Gastroesophageal sphincter (tissue), 4 donors: ENCODE results near the gene NOS1AP. TPM values are rescaled to one million over a fixed set of nuclear protein-coding genes. Genes with fewer than 3 reads are reported as not detected.
"Not testable (repeated sequence)": the region's sequence is repeated elsewhere in the genome, so short reads cannot be mapped to it uniquely, and the experiment has no call there.

Experiments
- ATAC-seq: fragments of 150-250 bp; one replicate; pipeline ENCODE4 v1.9.1; 2016; ENCODE audit warnings: mild to moderate bottlenecking, moderate library complexity
- H3K27ac ChIP-seq, 4 donors: fragments of 200-600 bp; sonication (generic) in 3 of 4; 1 replicate in 3 of 4; 2 replicates in 1 of 4; pipeline ENCODE4 v1.5.1; 2016 to 2019
- H3K27me3 ChIP-seq: fragments of 200-600 bp; sonication (generic); one replicate; pipeline ENCODE4 v1.5.1; 2019
- H3K36me3 ChIP-seq, 2 donors: fragments of 200-600 bp; sonication (generic); one replicate each; pipeline ENCODE4 v1.5.1; 2019; ENCODE audit warnings: control low read depth in 1 of 2
- H3K4me1 ChIP-seq, 3 donors: fragments of 200-600 bp; sonication (generic); 1 replicate in 2 of 3; 2 replicates in 1 of 3; pipeline ENCODE4 v1.5.1; 2016 to 2019; ENCODE audit warnings: control low read depth in 2 of 3
- H3K4me3 ChIP-seq, 2 donors: fragments of 200-600 bp; sonication (generic); one replicate each; pipeline ENCODE4 v1.5.1; 2019; ENCODE audit warnings: mild to moderate bottlenecking in 1 of 2, moderate library complexity in 1 of 2
- H3K9me3 ChIP-seq, 3 donors: fragments of 200-600 bp; sonication (generic); one replicate each; pipeline ENCODE4 v1.5.1; 2017 to 2019; ENCODE audit warnings: control low read depth in 2 of 3
- EP300 ChIP-seq: sonication (generic); formaldehyde crosslinking; IDR thresholded peaks from one replicate; pipeline ENCODE4 v1.6.1; 2017; ENCODE audit warnings: antibody characterized with exemption, mild to moderate bottlenecking
- POLR2A ChIP-seq, 2 donors: fragments of 450-650 bp; IDR thresholded peaks; one replicate each; pipeline ENCODE4 v1.6.1; 2017; ENCODE audit warnings: antibody characterized with exemption in 2 of 2, mild to moderate bottlenecking in 2 of 2, moderate library complexity in 1 of 2
- POLR2AphosphoS5 ChIP-seq: sonication (generic); formaldehyde crosslinking; IDR thresholded peaks from one replicate; pipeline ENCODE4 v1.6.1; 2017; ENCODE audit warnings: antibody characterized with exemption
- WGBS, 2 donors: methylation state at CpG; one replicate each; pipeline ENCODE4 v1.1.5; 2018; ENCODE audit warnings: low coverage in 1 of 2; 5-methylcytosine and 5-hydroxymethylcytosine counted together
- total RNA-seq, 4 donors: library from RNA; depleted of rRNA; stranded (reverse); fragments of >200 nt; gene quantifications; one replicate each; pipeline ENCODE4 v1.1.0, GENCODE V29; 2016
- TF ChIP-seq, protein P1 (sequence below), 4 experiments: fragments of 200-600 bp in 2 of 4; fragments of 450-650 bp in 2 of 4; sonication (generic) in 1 of 4; IDR thresholded peaks; one replicate each; pipeline ENCODE4 v1.5.1; 2017 to 2019; ENCODE audit warnings: antibody characterized with exemption in 4 of 4, mild to moderate bottlenecking in 2 of 4, moderate library complexity in 2 of 4

NOS1AP gene
- total RNA-seq, 4 donors from 2014 or later: 3.5 to 7.8 (median 4.1) TPM

DNA sequence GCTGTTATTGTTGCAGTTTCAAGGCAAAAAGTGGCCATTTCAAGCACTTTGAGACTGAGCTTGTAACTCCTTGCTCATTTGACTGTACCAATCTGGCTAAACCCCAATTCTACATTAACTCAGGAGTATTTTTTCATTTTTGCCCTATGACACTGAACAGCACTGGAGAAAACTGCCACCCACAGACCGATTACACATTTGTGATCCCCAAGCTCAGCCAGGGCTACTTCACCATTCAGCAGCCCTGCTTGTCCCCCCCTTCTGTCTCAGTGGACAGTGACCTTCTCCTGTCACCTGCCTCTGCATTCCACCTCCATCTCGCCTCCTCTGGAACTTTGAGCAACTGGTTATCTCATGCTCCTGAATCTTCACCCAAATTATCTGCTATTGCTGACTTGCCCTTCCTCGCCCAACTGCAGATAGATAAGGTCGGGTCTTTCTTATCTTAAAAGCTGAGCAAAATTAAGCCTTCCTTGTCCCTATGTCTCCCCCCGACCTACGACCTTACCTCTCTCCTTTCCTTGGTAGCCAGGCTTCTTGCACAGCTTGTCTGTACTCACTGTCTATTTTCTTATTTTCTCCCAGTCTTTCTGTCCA, 281.9 kb downstream of the NOS1AP start:
- no peaks in the 10 kb centered on the region for H3K4me1 ChIP-seq
- no peak for ATAC-seq
- no peaks in the 10 kb centered on the region for H3K9me3 ChIP-seq
- WGBS, 2 donors: 75 to 85% methylated on average over 4 to 6 of the region's 6 CpGs
- peaks cover 0 to 14% of the 10 kb centered on the region in 2 donors for H3K36me3 ChIP-seq
- no peak overlapping the region for H3K4me3 ChIP-seq
- no peak overlapping the region for H3K27ac ChIP-seq
- TF ChIP-seq POLR2AphosphoS5 (no peak), POLR2A (IDR thresholded peaks at IDR 0.05) (no peak), EP300 (no peak)
- TF ChIP-seq, protein P1, sequence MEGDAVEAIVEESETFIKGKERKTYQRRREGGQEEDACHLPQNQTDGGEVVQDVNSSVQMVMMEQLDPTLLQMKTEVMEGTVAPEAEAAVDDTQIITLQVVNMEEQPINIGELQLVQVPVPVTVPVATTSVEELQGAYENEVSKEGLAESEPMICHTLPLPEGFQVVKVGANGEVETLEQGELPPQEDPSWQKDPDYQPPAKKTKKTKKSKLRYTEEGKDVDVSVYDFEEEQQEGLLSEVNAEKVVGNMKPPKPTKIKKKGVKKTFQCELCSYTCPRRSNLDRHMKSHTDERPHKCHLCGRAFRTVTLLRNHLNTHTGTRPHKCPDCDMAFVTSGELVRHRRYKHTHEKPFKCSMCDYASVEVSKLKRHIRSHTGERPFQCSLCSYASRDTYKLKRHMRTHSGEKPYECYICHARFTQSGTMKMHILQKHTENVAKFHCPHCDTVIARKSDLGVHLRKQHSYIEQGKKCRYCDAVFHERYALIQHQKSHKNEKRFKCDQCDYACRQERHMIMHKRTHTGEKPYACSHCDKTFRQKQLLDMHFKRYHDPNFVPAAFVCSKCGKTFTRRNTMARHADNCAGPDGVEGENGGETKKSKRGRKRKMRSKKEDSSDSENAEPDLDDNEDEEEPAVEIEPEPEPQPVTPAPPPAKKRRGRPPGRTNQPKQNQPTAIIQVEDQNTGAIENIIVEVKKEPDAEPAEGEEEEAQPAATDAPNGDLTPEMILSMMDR (IDR thresholded peaks at IDR 0.05): no peak
- no peaks in the 10 kb centered on the region for H3K27me3 ChIP-seq

DNA sequence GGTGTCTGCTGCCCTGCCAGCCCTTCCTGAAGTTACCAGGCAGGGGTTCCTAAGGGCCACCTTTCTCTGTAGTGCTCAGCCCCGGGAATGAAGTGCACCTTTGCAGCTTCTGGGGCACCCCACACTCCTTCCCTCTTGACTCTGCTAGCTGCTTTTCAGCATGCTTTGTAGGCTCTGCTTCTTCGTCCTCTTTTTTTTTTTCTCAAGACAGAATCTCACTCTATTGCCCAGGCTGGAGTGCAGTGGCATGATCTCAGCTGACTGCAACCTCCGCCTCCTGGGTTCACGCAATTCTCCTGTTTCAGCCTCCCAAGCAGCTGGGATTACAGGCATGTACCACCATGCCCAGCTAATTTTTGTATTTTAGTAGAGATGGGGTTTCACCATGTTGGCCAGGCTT, 282.4 kb downstream of the NOS1AP start:
- not testable (repeated sequence) for H3K27me3 ChIP-seq, H3K9me3 ChIP-seq, H3K4me1 ChIP-seq, H3K27ac ChIP-seq, ATAC-seq, H3K4me3 ChIP-seq
- 88 to 100% methylated on average over 1 to 3 of the region's 4 CpGs for WGBS, 2 donors
- H3K36me3 ChIP-seq: peaks cover 0 to 20% of the 10 kb centered on the region in 2 donors

DNA sequence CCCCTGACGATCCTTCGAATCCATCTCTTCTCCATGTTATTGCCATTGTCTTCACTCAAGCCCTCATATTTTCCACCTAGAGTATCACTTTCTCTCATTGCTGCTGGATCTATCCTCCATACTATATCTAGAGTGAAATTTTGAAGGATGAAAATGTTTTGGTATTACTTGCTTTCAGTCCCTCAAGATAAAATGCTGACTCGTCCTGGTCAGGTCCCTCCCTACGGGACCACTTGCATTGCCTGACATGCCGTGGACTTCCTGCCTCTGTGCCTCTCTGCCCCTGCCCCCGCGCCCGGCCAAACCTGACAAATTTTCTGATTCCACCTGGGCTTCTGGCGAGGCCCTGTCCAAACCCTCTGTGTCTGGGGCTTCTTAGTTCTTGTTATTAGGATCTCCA, 283.6 kb downstream of the NOS1AP start:
- no peak for TF ChIP-seq POLR2A (IDR thresholded peaks at IDR 0.05)
- TF ChIP-seq POLR2AphosphoS5: no peak
- TF ChIP-seq, protein P1 (IDR thresholded peaks at IDR 0.05): no peak
- TF ChIP-seq EP300: no peak
- WGBS, 2 donors: 81% methylated on average over 9 of the region's 9 CpGs; no CpG with 5 or more reads in 1 of the 2 donors
- ATAC-seq: no peak
- no peak overlapping the region for H3K4me3 ChIP-seq
- H3K36me3 ChIP-seq: peaks cover 0 to 31% of the 10 kb centered on the region in 2 donors
- H3K27me3 ChIP-seq: no peaks in the 10 kb centered on the region
- H3K9me3 ChIP-seq: no peaks in the 10 kb centered on the region
- no peak overlapping the region for H3K27ac ChIP-seq
- no peaks in the 10 kb centered on the region for H3K4me1 ChIP-seq

DNA sequence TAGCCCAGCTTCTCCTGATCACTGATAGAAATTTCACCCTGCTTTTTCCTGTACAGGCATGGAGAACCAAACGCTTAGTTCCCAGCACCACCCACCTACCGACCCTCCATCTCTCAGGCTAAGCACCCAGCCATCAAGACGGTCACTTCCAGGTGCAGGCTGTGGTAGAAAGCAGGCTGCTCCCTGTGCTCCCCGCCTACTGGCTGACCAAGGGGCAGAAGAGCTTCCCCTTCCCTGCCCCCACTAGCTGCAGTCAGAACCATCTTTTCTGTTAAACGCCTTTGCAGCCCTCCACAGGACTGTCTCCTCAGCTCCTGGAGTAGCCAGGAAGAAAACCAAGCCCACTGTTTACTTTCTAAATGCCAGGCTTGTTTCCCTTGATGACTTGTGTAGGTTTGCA, 284.2 kb downstream of the NOS1AP start:
- Histone ChIP-seq H3K4me1 (no peaks in the 10 kb centered on the region), H3K4me3 (no peak overlapping the region), H3K27me3 (no peaks in the 10 kb centered on the region), H3K27ac (no peak overlapping the region), H3K36me3 (peaks cover 0 to 32% of the 10 kb centered on the region in 2 donors), H3K9me3 (no peaks in the 10 kb centered on the region)
- no peak for TF ChIP-seq POLR2AphosphoS5
- 84% methylated on average over 3 of the region's 5 CpGs; no CpG with 5 or more reads in 1 of the 2 donors for WGBS, 2 donors
- ATAC-seq: no peak

DNA sequence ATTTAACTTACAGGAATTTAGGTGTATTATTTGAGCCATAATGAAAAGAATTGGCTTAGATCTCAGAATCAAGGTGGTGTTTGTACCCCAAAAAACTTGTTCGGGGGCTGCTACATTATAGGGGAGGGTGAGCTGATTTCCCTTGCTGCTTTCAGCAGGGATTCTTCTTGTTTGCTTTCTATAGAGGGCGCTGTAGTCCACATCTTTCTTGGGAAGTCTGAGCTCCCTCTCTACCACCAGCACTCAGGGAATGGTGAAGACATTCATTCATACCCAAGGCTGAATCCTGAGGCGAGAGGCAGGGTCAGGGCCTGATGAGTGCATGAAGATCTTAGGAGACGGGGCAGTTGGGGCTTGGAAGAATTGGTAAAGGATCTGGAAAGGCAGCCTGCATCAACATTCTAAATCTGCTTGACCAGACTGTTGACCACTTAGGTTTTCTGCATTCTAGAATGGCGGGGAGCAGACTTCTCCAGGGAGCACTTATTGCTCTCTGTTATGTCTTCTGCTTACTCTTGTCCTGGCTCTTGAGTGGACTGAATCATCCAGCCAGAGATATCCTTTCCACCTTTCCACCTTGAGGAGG, 288.3 kb downstream of the NOS1AP start:
- TF ChIP-seq EP300 (no peak), POLR2A (IDR thresholded peaks at IDR 0.05) (no peak), POLR2AphosphoS5 (no peak)
- TF ChIP-seq, protein P1 (IDR thresholded peaks at IDR 0.05): peak in 1 of 4 experiments; percentile 25
- H3K27ac ChIP-seq: no peak overlapping the region
- 77 to 88% methylated on average over 2 of the region's 5 CpGs for WGBS, 2 donors
- no peaks in the 10 kb centered on the region for H3K9me3 ChIP-seq
- no peak for ATAC-seq
- no peaks in the 10 kb centered on the region for H3K4me1 ChIP-seq
- no peak overlapping the region for H3K4me3 ChIP-seq
- no peaks in the 10 kb centered on the region for H3K27me3 ChIP-seq
- peaks cover 0 to 36% of the 10 kb centered on the region in 2 donors for H3K36me3 ChIP-seq

DNA sequence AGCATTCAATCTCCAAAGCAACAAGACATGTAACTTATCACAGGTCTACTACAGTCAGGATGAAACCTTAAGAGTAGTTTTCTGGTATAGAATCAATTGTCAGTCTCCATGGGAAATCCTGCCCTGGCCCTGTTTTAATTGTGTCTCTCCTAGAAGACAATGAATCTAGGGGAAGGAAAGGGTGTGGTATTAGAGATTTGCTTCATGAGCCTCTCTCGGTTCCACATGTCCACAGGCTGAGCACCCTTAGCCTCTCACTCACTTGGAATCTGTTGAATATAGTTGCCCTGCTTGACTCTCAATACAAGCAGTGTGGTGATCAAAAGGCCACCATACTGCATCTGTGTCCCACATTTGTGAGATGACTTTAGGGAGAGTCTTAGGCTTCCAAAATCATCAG, 289.4 kb downstream of the NOS1AP start:
- TF ChIP-seq, protein P1 (IDR thresholded peaks at IDR 0.05): no peak
- TF ChIP-seq POLR2AphosphoS5 (no peak), POLR2A (IDR thresholded peaks at IDR 0.05) (no peak), EP300 (no peak)
- H3K4me1 ChIP-seq: no peaks in the 10 kb centered on the region

More for the DNA sequence above, 289.4 kb downstream of the NOS1AP start:
- H3K36me3 ChIP-seq: peaks cover 0 to 36% of the 10 kb centered on the region in 2 donors
- whole genome bisulfite sequencing, 2 donors: 100% methylated on average over 1 of the region's 1 CpG
- H3K4me3 ChIP-seq: no peak overlapping the region
- no peak overlapping the region for H3K27ac ChIP-seq
- ATAC-seq: no peak
- no peaks in the 10 kb centered on the region for H3K27me3 ChIP-seq
- no peaks in the 10 kb centered on the region for H3K9me3 ChIP-seq
